SK-N-SH (cell line): ENCODE data around the gene ESPNL. TPM values are rescaled to one million over a fixed set of nuclear protein-coding genes. Genes with fewer than 3 reads are reported as not detected.

ENCODE experiments used
- CTCF ChIA-PET: fragments of 300-600, 350-600 bp; formaldehyde crosslinking; extraction: SDS; loops from one replicate; lab custom pipeline; 2021; lab: Yijun Ruan, JAX
- POLR2A ChIA-PET: fragments of 350-600 bp; sonication (Branson Sonifier 250); formaldehyde crosslinking; extraction: SDS; loops from one replicate; lab custom pipeline; 2020; ENCODE audit warnings: antibody characterized with exemption, inconsistent platforms; lab: Yijun Ruan, JAX
- DNase-seq: peaks from one replicate; pipeline ENCODE4 v3.0.0; 2012
- H2AFZ ChIP-seq: fragments of 200-600 bp; sonication (generic); 2 replicates; pipeline ENCODE4 v1.8.1; 2016; ENCODE audit warnings: antibody characterized with exemption, mild to moderate bottlenecking, low read depth
- H3F3A ChIP-seq: fragments of 200-600 bp; sonication (generic); replicated peaks from 2 replicates; pipeline ENCODE3; 2016; ENCODE audit warnings: antibody characterized with exemption, mild to moderate bottlenecking; ENCODE audit not compliant: insufficient read depth
- H3K27ac ChIP-seq, 2 experiments: fragments of 200-500 bp in 1 of 2; fragments of 200-600 bp in 1 of 2; sonication (Bioruptor generic) in 1 of 2; sonication (generic), shearing (Covaris generic) in 1 of 2; 2 replicates each; pipeline versions ENCODE4 v1.5.1 to v1.6.1; 2014 to 2016; ENCODE audit warnings: low read depth in 2 of 2, inconsistent platforms in 1 of 2, low read length in 1 of 2, mild to moderate bottlenecking in 1 of 2, mixed read lengths in 1 of 2
- H3K27me3 ChIP-seq: fragments of 200-600 bp; sonication (generic), shearing (Covaris generic); 2 replicates; pipeline ENCODE4 v1.6.1; 2016; ENCODE audit warnings: mixed run types; ENCODE audit not compliant: insufficient read depth
- H3K36me3 ChIP-seq, 2 experiments: fragments of 200-500 bp in 1 of 2; fragments of 200-600 bp in 1 of 2; sonication (Bioruptor generic) in 1 of 2; sonication (generic) in 1 of 2; replicated peaks in 1 of 2; 2 replicates each; pipeline versions ENCODE3 to v1.5.1; 2014 to 2016; ENCODE audit warnings: low read length in 1 of 2, mild to moderate bottlenecking in 1 of 2; ENCODE audit not compliant: insufficient read depth in 2 of 2, control insufficient read depth in 1 of 2
- H3K4me1 ChIP-seq, 2 experiments: fragments of 200-500 bp in 1 of 2; fragments of 200-600 bp in 1 of 2; sonication (Bioruptor generic) in 1 of 2; sonication (generic), shearing (Covaris generic) in 1 of 2; 2 replicates each; pipeline versions ENCODE4 v1.5.1 to v1.6.1; 2014 to 2016; ENCODE audit warnings: low read depth in 1 of 2, low read length in 1 of 2, mixed run types in 1 of 2; ENCODE audit not compliant: insufficient read depth in 2 of 2, control insufficient read depth in 1 of 2
- H3K4me2 ChIP-seq: fragments of 200-600 bp; sonication (generic), shearing (Covaris generic); 2 replicates; pipeline ENCODE4 v1.6.1; 2017; ENCODE audit warnings: mixed run types
- H3K4me3 ChIP-seq, 2 experiments: fragments of 200-500 bp in 1 of 2; fragments of 200-600 bp in 1 of 2; sonication (Bioruptor generic) in 1 of 2; sonication (generic), shearing (Covaris generic) in 1 of 2; 2 replicates each; pipeline versions ENCODE4 v1.5.1 to v1.8.1; 2014 to 2016; ENCODE audit warnings: low read depth in 2 of 2, inconsistent platforms in 1 of 2, low read length in 1 of 2, mild to moderate bottlenecking in 1 of 2, mixed read lengths in 1 of 2, moderate library complexity in 1 of 2
- H3K79me2 ChIP-seq: fragments of 200-600 bp; sonication (generic); 2 replicates; pipeline ENCODE4 v1.8.1; 2017; ENCODE audit warnings: mild to moderate bottlenecking; ENCODE audit not compliant: insufficient read depth
- H3K9ac ChIP-seq: fragments of 200-600 bp; sonication (generic); 2 replicates; pipeline ENCODE4 v1.6.1; 2017; ENCODE audit warnings: mixed run types
- H3K9me2 ChIP-seq: fragments of 200-600 bp; sonication (generic); 2 replicates; pipeline ENCODE4 v1.6.1; 2017; ENCODE audit warnings: mixed run types
- H3K9me3 ChIP-seq: fragments of 200-600 bp; sonication (generic); 2 replicates; pipeline ENCODE4 v1.6.1; 2017; ENCODE audit warnings: mixed run types, mild to moderate bottlenecking, moderate library complexity
- H4K20me1 ChIP-seq: fragments of 200-600 bp; sonication (generic); 2 replicates; pipeline ENCODE4 v1.6.1; 2017; ENCODE audit warnings: mild to moderate bottlenecking, mixed run types; ENCODE audit not compliant: insufficient read depth
- CHD2 ChIP-seq: fragments of 150-350 bp; IDR thresholded peaks from 2 replicates; pipeline ENCODE4 v1.6.1; 2018; ENCODE audit warnings: low read length; ENCODE audit not compliant: partially characterized antibody
- CTCF ChIP-seq: fragments of 200-600 bp; sonication (generic); IDR thresholded peaks from 2 replicates; pipeline ENCODE4 v1.6.1; 2017; ENCODE audit warnings: antibody characterized with exemption, mild to moderate bottlenecking, moderate library complexity
- FOSL2 ChIP-seq: IDR thresholded peaks from 2 replicates; pipeline ENCODE4 v1.4.0; 2012; ENCODE audit warnings: low read depth, mild to moderate bottlenecking, moderate library complexity, borderline replicate concordance
- GABPA ChIP-seq: IDR thresholded peaks from 2 replicates; pipeline ENCODE4 v1.4.0; 2012; ENCODE audit warnings: low read depth, mild to moderate bottlenecking
- GATA2 ChIP-seq: sonication (generic); formaldehyde crosslinking; IDR thresholded peaks from 2 replicates; pipeline ENCODE4 v1.5.0; 2020; ENCODE audit warnings: mild to moderate bottlenecking, missing genetic modification reagents
- IRF3 ChIP-seq: fragments of 150-350 bp; IDR thresholded peaks from 2 replicates; pipeline ENCODE4 v1.6.1; 2016; ENCODE audit warnings: mild to moderate bottlenecking, low read depth, low read length
- JUND ChIP-seq: IDR thresholded peaks from 2 replicates; pipeline ENCODE4 v1.4.0; 2012
- NRF1 ChIP-seq: IDR thresholded peaks from 2 replicates; pipeline ENCODE4 v1.6.1; 2012; ENCODE audit warnings: low read depth, mild to moderate bottlenecking, low read length
- PBX3 ChIP-seq: IDR thresholded peaks from 2 replicates; pipeline ENCODE4; 2012
- POLR2AphosphoS5 ChIP-seq: IDR thresholded peaks from 2 replicates; pipeline ENCODE4 v1.6.1; 2012; ENCODE audit warnings: low read depth, low read length
- REST ChIP-seq: IDR thresholded peaks from 2 replicates; pipeline ENCODE4 v1.6.1; 2012; ENCODE audit warnings: mild to moderate bottlenecking, low read depth, low read length, moderate library complexity
- RFX5 ChIP-seq: IDR thresholded peaks from 2 replicates; pipeline ENCODE4 v1.6.1; 2012; ENCODE audit warnings: mild to moderate bottlenecking, improper control_type of control experiment, low read length
- USF2 ChIP-seq: fragments of 150-350 bp; IDR thresholded peaks from 2 replicates; pipeline ENCODE4 v1.6.1; 2017; ENCODE audit warnings: antibody characterized with exemption, low read length, low read depth, borderline replicate concordance
- WGBS: methylation state at CpG from one replicate; pipeline ENCODE4 v1.1.6; 2017; ENCODE audit warnings: low lambda C conversion rate; 5-methylcytosine and 5-hydroxymethylcytosine counted together
- polyA plus RNA-seq, 3 experiments: library from polyadenylated mRNA; depleted of rRNA; stranded (reverse); fragments of >200 nt; gene quantifications; 2 replicates each; pipeline ENCODE4 v1.2.3, GENCODE V29; 2012

ESPNL gene
- polyA plus RNA-seq, 1 of the 3 experiments (the other 2 are of a cell fraction) = 0.05 TPM

GRCh38 chr2:238130696-238131628 is 30.8 kb downstream of the ESPNL start:
- 83% methylated on average over 27 of the region's 68 CpGs for WGBS
- no peak overlapping the region for H2AFZ ChIP-seq
- CTCF ChIA-PET = no interaction called here

More at GRCh38 chr2:238130696-238131628, 30.8 kb downstream of the ESPNL start:
- Histone ChIP-seq H3K36me3 (no peaks in the 10 kb centered on the region), H3K4me1 (no peaks in the 10 kb centered on the region; a peak in 1 of 4 replicates), H3K4me3 (no peak overlapping the region), H3K4me2 (no peak overlapping the region), H3K9me3 (no peaks in the 10 kb centered on the region), H3K27me3 (no peaks in the 10 kb centered on the region), H4K20me1 (no peaks in the 10 kb centered on the region), H3K9ac (no peak overlapping the region), H3K9me2 (no peaks in the 10 kb centered on the region), H3K27ac (no peak overlapping the region), H3F3A (no peaks in the 10 kb centered on the region), H3K79me2 (no peaks in the 10 kb centered on the region)
- DNase-seq = no peak
- TF ChIP-seq IRF3 (no peak), POLR2AphosphoS5 (no peak), PBX3 (no peak), REST (no peak), GATA2 (no peak), CTCF (no peak), FOSL2 (no peak), CHD2 (no peak), RFX5 (no peak), JUND (no peak), USF2 (no peak), NRF1 (no peak), GABPA (no peak)
- POLR2A ChIA-PET = no interaction called here
